Amniotic stem cell (primary cell): ENCODE results near the gene ATF4.

Experiments used
- DNase-seq: peaks from one replicate; lab custom pipeline; 2025; lab: John Stamatoyannopoulos, UW

The ATF4 gene

DNA sequence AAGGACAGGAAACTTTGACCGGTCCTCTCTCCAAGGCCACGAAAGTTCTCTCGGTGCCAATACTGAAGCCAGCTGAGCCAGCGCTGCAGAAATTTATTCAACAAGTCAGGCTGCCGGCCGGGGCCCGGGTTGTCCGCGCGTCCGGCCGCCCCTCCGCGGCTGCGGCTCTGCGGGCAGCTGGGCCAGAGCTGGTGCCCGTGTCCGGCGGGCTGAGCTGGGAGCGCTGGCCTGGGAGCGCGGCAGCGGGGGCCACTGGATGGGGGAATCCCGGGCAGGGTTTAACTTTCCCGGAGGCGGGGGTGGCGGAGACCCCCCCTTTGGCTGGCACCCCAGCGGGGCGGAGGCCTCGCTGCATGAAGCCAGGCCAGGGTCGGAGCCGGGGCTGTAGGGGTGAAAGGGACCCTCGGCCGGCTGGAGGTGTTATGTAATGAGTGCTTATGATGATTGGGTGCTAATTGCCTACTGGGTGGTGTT, 37.9 kb downstream of the ATF4 start:
- no peak for DNase-seq

DNA sequence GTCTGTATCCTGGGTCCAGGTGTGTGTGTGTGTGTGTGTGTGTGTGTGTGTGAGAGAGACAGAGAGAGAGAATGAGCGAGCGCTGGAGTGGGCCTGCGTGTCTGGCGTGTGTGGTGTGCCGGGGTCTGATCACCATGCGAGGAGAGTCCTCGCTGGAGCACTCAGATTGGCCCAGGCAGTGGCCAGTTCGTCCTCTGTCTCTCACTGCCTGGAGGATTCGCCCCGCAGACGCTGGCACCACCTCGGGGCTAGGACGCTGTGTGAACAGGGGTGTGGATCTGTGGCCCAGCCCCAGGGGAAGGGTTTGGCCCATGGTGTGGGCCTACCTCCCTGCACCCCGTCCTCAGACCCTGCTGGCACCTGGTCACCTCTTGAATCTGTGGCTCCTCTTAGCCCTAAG, 38.6 kb downstream of the ATF4 start:
- DNase-seq = no peak

DNA sequence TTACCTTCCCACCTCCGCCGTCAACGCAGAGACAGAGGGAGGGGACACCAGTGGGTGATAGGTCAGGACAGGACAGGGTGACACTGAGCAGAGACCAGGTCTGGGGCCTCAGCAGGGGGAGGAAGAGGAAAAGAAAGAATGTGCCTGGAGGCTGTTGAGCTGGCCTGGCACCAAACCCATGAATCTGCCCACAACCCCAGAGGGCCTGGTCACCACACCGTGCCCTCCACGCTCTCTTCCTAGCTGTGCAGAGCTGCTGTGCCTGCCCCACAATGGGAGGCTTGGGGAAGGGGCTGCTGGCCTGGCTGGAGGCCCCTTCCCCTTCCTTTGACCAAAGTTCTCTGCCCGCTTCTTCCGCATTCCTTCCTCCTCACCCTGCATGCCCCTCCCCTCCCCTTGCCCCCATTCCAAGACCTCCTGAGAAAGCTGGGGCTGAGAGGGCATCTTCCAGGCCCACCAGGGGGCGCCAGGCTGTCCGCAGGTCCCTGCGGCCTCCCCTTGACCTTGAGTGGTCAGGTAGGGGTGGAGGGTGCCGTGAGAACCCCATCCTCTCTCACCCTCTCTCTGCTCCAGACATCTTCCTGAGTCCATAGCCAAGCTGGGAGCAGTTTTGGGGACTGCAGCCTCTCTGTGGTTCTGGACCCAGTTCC, 39.2 kb downstream of the ATF4 start:
- no peak for DNase-seq

DNA sequence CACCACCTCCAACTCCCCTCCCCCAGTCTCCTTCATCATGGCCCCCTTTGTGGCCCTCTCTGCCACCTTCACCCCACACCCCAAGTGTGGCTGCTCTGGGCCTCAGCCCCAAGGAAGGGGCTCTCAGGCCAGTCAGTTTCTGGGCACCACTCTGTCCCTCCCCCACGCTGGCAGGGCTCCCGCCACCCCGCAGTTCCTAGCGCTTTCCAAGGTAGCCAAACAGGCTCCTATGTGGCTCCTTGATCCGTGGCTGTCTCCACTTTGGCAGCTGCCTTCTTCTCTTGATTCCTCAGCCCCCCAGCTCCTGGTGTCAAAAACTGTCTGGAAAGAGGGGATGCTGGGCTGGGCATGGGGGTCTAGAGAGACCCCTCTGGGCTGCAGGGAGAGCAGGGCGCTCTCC, 39.8 kb downstream of the ATF4 start:
- DNase-seq = no peak

DNA sequence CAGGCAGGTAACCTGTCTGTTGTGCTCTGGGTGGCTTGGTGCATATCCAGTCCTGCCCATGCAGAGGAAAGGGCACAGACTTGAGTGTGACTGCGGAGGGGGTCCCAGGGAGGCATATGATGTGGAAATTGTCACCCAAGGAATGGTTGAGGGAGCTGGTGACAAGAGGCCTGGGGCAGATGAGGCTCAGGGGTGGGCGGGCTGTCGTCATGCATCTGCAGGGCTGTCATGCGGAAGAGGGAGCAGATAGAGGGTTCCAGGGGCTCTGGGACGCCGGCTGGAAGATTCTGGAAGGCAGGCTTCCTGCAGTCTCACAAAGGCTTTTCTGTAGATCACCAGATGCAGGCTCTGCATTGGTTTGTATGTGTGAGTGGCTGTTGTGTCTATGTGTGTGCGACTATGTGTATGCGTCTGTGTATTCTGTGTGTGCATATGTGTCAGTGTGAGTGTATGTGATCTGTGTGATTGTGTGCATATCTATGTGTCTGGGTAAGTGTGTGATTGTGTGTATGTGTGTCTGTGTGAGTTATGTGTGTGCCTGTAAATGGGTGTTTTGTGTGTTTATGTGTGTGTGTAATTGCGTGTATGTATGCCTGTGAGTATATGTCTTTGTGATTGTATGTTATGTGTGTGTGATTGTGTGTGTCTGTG, 42.6 kb downstream of the ATF4 start:
- no peak for DNase-seq

DNA sequence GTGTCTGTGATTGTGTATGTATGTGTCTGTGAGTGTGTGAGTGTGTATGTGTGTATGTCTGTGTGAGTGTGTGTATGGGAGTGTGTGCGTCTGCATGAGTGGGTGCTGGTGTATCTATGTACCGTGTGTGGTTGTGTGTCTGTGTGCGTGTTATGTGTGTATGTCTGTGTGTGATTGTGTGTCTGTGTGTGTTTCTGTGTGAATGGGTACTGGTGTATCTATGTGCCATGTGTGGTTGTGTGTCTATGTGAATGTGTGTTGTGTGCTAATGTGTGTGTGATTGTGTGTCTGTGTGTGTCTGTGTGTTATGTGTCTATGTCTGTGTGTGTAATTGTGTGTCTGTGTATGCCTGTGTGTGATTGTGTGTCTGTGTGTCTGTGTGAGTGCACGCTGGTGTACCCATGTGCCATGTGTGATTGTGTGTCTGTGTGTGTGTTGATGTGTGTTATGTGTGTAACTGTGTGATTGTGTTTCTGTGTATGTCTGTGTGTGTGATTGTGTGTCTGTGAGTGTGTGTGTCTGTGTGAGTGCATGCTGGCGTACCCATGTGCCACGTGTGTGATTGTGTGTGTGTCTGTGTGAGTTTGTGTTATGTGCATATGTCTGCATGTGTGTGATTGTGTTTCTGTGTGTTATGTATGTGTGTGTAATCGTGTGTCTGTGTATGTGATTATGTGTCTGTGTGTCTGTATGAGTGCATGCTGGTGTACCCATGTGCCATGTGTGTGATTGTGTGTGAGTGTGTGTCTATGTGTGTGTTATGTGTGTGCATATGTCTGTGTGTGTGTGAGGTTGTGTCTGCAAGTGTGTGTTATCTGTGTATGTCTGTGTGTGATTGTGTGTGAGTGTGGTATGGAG, 43.4 kb downstream of the ATF4 start:
- DNase-seq = no peak

DNA sequence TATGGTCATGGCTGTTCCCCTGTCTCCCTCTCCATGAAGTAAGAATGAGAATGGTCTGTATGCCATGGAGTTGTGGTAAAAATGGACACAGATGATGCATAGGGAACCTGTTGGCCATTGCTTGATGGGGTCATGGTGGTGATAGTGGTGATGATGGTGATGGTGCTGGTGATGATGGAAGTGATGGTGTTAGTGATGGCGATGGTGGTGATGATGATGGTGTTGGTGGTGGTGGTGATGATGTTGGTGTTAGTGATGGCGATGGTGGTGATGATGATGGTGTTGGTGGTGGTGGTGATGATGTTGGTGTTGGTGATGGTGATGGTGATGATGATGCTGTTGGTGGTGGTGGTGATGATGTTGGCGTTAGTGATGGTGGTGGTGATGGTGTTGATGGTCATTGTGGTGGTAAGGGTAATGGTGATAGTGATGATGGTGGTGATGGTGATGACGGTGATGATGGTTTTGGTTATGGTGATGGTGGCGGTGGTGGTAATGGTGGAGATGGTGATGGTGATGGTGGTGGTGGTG, 45.1 kb downstream of the ATF4 start:
- DNase-seq = no peak

DNA sequence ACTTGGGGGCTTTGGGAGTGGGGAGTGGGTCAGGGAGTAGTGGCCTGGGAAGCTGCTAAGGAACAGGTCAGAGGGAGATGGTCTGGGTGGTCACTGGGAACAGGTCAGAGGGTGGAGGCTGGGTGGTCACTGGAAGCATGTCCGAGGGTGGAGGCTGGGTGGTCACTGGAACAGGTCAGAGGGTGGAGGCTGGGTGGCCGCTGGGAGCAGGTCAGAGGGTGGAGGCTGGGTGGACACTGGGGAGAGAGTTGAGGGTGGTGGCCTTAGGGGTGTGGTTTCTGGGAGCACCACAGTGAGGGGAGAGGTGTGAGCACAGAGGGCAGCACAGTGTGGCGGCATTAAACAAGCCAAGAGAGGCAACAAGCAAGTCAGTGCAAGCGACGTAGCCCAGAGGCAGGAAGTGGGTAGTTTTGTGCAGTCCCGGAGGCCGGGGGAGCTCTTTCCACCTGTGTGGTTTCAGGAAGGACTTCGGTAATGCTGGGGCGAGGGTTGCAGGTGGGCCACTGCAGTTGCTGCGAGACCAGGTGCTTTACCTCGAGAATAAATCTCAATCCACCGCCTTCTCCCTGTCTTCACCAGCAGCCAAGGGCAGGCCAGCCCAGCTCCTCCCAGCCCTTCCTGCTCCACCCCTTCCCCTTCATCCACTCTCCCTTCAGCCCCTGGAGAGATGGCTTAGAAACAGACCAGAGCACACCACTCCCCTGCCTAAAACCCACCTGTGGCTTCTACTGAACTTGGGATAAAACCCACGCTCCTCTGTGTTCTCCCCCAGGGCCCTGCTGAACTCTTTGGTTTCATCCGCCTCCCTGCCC, 47.0 kb downstream of the ATF4 start:
- no peak for DNase-seq

DNA sequence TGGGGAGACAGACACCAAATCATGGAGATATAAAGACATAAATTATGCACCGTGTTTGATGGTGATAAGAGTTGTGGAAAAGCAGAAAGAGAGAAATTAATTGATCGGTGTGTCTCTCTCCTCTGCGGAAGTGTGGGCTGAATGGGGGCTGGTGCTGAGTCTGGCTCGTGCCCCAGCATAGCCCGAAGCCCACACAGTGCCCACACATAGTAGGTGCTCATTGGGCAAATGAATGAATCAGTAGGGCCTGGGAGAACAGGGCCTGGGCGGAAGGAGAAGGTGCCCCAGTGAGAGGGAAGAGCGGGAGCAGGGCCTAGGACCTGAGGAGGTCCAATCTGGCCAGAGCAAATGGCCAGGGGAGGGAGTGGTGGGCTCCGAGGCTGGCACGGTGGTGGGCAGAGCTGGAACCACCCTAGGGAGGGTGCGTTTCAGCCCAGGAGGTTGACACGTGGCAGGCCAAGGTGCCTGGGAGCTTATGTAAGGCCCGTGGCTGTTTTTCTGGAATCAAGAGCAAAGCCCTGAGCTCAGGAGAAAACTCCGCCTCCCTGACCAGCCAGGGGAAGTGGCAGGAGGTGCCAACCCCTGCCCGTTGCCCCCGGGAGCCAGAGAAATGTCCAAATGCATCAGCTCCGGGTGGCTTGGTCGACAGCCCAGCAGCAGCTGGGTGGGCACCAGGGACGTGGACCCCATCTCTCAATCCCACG, 48.1 kb downstream of the ATF4 start:
- DNase-seq = no peak

DNA sequence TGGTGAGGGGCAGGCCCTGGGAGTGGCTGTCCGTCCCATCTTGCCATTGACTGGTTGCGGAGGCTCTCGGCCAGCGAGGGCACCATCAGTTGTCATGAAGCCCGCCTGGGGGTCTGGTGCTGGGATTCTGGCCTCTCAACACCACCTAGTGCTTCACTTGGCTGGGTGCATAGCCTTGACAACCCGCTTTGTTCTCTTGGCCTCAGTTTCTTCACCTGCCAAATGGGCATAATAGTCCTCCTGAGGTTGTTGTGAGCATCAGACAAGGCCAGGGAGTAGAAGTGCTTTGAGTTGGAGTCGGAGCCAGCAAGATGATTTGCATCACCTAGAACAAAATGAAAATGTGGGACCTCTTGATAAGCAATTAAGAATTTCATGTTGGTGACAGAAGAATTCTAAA, 48.7 kb downstream of the ATF4 start:
- DNase-seq = no peak

DNA sequence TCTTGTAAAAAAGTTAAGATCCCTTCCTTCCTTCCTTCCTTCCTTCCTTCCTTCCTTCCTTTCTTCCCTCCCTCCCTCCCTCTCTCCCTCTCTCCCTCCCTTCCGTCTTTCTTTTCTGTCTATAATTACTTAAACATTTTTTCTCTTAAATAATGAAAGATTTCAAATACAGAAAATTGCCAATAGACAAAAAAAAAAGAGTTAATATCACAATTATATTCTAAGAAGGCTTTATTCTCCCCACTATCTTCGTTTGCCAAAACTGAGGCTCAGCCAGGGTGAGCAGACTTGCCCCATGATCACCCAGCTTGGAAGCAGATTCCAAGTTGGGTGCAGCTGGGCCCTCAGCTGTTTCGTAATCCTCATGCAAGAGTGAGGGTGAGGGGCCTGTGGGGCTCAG, 49.9 kb downstream of the ATF4 start:
- no peak for DNase-seq

DNA sequence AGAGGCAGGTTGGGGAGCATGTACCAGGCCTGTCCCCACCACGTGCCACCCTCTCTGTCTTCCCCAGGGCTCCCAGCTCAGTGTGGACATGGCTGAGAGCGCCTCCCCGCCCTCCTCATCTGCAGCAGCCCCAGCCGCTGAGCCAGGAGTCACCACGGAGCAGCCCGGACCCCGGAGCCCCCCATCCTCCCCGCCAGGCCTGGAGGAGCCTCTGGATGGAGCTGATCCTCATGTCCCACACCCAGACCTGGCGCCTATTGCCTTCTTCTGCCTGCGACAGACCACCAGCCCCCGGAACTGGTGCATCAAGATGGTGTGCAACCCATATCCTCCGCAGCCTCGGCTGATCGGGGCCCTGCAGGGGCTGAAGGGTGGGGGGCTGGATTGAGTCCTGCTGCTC, 50.3 kb downstream of the ATF4 start, which contains the start of gene CACNA1I:
Gene CACNA1I (plus strand): TSS at position 89 of the 400 bp plus-strand sequence. CDS start 0 bp downstream, at position 89.
- DNase-seq = no peak

DNA sequence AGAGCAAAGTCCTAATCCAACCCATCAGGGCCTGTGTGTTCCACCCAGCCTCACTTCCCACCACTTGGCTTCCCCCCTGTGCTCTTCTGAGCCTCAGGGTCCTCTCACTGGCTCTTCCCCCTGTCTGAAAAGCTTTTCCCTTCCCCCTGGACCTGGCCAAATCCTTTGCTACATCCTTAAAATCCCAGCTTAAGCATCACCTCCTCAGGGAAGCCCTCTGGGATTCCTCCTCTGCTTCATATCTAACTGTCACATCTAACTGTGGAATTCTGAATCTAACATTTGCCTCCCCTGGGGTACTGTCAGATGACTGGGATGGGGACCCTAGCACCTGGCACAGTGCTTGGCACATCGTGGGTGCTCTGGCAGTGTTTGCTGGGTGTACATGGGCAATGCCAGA, 51.2 kb downstream of the ATF4 start:
- no peak for DNase-seq
